CD4-positive, alpha-beta T cell treated with Interleukin-21 for 1 hour (primary cell): Measurements from ENCODE around the gene GAS2L1.
"Not testable (repeated sequence)": the region's sequence is repeated elsewhere in the genome, so short reads cannot be mapped to it uniquely, and the experiment has no call there.

ENCODE experiments used
- DNase-seq: peaks from one replicate; pipeline ENCODE4 v3.0.0-alpha.2; 2020

Gene GAS2L1

DNA sequence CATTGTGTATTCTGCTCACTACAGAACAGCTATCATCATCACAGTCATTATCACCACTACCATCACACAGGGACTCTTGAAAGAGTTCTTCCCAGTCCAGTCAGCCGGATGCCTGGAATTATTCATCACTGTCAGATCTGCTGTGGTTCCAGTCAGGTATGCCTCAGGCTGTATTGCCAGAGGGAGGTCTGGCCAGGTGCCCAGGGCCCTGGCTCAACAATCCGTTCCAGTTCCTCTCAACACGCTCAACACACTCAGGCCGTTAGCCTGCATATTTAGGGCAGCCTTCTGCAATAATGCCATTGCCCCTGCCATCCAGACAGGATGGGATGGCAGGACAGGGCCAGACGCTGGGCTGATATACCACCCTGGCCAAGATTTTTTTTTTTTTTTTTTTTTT is 37.7 kb downstream of the GAS2L1 start:
- no peak for DNase-seq

DNA sequence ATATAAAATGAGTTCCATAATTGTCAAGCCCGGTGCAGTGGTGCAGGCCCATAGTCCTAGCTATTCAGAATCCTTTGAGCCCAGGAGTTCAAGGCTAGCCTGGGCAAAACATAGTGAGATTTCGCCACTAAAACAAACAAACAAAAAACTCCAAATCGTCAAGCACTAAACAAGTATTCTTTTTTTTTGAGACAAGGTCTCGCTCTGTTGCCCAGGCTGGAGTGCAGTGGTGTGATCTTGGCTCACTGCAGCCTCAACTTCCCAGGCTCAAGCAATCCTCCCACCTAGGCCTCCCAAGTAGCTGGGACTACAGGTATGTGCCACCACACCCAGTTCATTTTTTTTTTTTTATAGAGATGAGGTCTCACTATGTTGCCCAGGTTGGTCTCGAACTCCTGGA is 38.4 kb downstream of the GAS2L1 start:
- DNase-seq = not testable (repeated sequence)

- DNase-seq = no peak
Observed at GRCh38 chr22:29345932-29346331, 39.5 kb downstream of the GAS2L1 start.

GRCh38 chr22:29346659-29347058 is 40.2 kb downstream of the GAS2L1 start:
- DNase-seq = no peak

DNA sequence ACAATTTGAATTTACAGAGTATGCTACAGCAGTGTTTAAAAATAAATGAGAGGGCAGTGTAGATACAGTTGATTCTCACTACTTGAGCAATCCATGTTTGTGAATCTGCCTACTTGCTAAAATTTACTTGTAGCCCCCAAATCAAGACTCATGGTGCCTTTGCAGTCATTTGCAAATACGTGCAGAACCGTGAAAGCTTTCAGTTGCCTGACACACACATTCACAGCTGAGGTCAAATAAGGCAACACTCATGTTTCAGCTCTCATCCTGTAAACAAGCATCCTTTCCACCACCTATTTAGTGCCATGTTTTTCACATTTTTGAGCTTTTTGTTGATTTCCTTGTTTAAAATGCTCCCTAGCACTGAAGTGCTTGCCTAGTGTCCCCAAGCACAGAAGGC is 41.6 kb downstream of the GAS2L1 start:
- DNase-seq = no peak

GRCh38 chr22:29348956-29349355 is 42.5 kb downstream of the GAS2L1 start:
- DNase-seq = no peak

DNA sequence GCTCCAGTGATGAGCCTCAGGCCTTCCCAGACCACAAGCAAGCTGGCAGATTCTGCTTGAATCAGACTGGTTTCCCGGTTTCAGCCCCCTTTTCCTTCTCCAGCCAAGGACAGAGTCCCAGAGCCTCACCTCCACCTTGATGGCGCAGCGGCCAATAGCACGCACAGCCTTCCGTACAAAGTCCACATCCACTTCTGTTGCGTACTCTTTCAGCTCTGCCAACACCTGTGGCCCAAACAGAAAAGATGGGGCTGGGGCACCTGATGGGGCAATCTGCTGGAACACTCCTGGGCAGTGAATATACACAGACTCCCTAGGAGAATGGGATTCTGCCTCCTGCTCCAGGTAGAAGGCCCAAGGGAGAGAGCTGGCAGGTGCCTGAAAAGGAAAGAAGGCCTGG is 44.6 kb downstream of the GAS2L1 start:
- no peak for DNase-seq

GRCh38 chr22:29351891-29352290 is 45.4 kb downstream of the GAS2L1 start:
- DNase-seq = no peak

- DNase-seq = no peak
Observed at GRCh38 chr22:29352778-29353177, 46.3 kb downstream of the GAS2L1 start.

DNA sequence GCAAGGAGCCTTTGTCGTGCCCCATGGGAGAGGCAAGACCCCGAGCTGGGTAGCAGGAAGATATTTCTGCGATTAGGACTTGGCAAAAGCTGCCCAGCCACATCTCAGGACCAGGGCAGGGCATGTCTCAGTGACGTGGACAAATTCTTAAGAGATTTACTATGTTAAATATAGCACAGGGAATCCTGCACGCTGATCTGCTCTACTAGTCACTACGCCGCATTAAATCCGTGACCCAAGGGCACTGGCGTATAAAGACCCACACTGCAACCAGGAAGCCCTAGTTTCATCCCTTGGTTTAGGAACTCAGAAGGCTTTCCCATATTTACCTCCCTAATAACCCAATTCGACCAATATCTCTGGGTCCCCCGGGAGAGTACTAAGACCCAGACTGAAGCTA is 46.8 kb downstream of the GAS2L1 start:
- DNase-seq = no peak

- no peak for DNase-seq
Observed at GRCh38 chr22:29353860-29354259, 47.4 kb downstream of the GAS2L1 start.

GRCh38 chr22:29357193-29357890 is 50.9 kb downstream of the GAS2L1 start:
- not testable (repeated sequence) for DNase-seq

DNA sequence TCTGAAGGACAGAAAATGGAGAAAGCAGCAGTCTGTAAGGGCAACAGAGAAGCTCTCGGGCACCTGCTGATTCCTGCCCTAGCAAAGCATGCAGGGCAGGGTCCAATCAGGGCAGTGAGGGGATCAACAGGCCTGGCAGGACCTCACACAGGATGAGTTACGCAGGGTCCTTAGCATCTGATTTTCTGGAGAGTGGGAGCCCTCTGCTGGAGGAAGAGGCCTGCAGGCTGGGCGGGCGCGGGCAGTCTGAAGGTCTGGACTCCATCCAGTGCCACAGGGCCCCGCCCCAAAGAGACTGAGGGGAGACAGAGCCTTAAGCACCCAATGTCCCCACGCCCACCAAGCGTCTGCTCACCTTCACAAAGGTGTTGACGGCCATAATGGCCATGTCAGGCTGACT is 53.0 kb downstream of the GAS2L1 start:
- DNase-seq = no peak
